IPS DF 19.7 (cell line): Measurements from ENCODE around the gene VPS8.

Experiments used
- DNase-seq: peaks from one replicate; pipeline ENCODE4 v3.0.0-alpha.2; 2013; ENCODE audit warnings: low read depth, low spot score

VPS8 gene

GRCh38 chr3:184784731-184785500 is 27.1 kb upstream of the VPS8 start:
- no peak for DNase-seq

- no peak for DNase-seq
These were observed 26.1 kb upstream of the VPS8 start for GRCh38 chr3:184785890-184786279.

- no peak for DNase-seq
These were observed 25.6 kb upstream of the VPS8 start for GRCh38 chr3:184786280-184786941.

GRCh38 chr3:184788751-184789150 is 23.2 kb upstream of the VPS8 start:
- DNase-seq, result no peak

DNA sequence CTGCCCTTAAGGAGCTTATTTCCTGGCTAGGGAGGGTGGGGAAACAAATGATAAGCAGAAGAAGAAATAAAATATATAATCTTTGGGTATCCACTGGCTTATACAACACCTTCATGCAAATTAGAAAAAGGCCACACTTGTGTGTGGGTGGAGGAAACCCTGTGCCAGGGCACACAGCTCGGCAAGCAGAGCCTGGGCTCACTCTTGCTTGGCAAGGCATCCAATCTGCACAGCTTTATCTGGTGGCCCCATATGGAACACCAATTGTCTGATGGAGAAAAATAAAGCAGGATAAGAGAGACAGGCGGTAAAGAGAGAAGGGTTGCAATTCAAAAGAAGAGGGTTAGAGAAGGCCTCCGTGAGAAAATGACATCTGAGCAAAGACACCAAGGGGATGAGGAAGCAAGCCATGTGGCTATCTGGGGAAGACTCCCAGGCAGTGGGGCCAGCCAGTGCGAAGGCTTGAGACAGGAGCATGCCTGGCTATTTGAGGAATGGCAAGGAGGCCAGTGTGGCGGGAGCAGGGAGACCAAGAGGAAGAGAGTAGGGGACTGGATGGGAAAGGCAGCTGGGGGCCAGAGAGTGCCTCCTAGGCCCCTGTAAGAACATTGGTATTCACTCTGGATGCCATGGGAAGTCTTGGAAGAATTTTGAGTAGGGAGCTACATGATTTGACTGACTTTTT is 22.5 kb upstream of the VPS8 start:
- no peak for DNase-seq

DNA sequence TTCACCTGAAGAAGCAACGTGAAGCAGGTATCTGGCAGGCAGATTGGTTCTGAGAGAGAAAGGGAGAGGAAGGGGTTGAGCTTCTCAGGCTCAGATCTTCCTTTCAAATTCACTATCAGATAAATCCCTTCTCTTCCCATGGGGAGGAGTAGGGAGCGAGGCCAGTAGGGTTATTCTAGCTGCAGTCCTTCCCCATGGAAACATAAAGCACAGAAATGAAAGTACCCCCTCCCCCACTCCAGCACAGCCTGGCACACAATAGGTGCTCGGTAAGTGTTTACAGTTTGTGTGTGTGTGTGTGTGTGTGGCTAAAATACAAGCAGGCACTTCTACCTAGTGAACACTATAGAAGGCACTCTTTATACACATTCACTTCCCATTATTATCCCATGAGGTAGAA is 20.8 kb upstream of the VPS8 start:
- DNase-seq, result no peak

DNA sequence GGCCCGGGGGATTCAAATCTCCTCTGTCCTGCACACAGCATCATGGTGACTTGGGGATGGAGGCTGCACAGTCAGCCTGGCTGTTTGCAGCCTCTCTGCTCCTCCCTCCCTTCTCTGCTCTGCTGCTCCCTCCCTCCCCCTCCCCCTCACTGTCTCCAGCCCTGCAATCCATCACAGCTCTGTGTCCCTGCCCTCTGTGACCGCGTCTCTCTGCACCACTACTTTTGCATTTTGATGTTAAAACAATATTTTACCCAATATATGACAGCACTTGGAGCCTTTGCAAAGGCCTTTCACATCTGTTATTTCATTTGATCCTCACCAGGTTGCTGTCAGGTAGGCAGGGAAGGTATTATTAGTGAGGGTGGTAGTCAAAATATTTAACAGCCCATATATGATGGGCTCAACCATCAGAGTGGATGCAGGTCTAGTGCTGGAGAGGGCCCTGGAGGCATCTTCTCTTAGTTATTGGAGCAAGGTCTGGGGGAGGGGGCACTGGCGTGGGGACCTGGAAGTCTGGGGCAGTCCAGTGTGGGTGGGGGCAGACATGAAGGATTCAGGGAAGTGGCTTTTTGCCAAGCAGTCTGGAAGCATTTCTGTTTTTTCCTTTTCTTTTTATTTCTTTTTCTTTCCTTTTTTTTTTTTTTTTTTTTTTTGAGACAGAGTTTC is 16.3 kb upstream of the VPS8 start:
- DNase-seq, result no peak

DNA sequence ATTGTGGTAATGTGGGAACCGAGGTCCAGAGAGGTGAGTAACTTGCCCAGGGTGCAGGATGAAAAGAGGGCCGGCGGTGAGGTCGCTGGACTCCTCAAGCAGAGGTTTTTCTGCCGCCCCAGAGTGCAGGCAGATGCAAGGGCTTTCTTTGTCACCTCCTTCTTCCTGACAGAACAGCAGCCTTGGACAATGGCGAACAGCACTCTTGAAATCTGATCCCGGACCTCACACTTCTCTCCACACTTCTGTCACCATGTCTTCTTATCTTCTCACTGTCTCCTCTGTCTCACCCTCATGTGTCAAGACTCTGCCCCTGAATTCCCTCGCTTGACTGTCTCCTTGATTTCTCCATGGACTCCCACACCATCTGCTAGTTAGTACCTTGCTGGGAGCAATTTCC is 15.4 kb upstream of the VPS8 start:
- no peak for DNase-seq

- DNase-seq, result no peak
These were observed 15.0 kb upstream of the VPS8 start for GRCh38 chr3:184796954-184797353.

DNA sequence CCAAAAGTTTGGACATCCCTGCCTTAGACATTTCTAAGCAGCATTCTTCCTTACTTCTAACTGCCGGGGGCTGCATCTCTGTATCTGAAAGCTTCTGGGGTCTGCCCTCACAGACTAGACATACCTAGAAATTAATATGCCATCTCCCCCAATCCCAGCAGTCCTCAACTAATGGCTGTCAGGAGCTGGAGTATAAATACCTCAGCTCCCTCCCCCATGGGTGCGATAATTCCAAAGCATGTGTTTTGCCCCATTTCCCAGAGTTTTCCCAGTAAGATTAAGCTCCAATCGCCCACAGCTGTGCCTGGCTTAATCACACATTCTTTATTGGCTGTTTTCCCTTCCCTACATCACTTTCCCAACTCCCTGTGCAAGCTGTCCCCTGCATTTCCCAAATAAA is 13.8 kb upstream of the VPS8 start:
- DNase-seq, result no peak

GRCh38 chr3:184800349-184800930 is 11.5 kb upstream of the VPS8 start:
- no peak for DNase-seq

DNA sequence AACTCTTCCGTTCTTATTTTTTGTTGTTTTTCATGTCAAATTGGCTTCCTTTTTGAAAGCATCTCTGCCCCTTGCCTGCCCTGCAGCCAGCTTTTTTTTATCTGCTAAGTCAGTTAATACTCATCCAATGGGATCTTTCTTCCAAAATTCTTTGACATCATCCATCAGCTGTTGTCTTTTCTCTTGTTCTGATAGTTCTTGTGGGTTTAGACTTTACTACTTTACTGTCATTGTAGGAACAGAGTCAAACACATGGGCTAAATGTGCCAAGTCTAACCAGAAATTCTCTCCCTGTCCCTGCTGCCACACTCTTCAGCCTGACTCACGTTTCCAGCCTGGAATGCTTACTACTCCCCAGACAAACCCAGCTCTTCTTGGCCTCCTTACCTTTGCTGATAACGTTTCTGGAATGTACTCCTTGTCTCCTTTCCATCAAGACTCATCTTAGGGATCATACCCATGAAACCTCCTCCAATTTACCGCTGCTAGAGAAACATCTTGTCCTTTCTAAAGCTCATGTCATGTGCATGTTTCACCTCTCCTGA is 10.7 kb upstream of the VPS8 start:
- DNase-seq, result no peak

- no peak for DNase-seq
These were observed 9.8 kb upstream of the VPS8 start for GRCh38 chr3:184802150-184802549.

DNA sequence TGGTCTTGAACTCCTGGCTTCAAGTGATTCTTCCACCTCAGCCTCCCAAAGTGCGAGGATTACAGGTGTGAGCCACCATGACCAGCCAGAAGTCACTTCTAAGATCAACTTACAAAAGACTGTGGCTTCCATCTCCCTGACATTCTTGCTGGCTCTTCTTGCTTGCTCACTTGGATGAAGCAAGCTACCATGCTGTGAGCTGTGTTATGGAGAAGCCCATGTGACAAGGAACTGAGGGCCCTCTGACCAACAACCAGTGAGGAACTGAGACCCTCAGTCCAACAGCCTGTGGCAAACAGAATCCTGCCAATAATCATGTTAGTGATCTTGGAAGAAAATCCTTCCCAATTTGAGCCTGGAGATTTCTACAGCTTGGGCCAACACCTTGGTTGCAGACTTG is 7.2 kb upstream of the VPS8 start:
- no peak for DNase-seq

GRCh38 chr3:184805351-184806038 is 6.5 kb upstream of the VPS8 start:
- no peak for DNase-seq

DNA sequence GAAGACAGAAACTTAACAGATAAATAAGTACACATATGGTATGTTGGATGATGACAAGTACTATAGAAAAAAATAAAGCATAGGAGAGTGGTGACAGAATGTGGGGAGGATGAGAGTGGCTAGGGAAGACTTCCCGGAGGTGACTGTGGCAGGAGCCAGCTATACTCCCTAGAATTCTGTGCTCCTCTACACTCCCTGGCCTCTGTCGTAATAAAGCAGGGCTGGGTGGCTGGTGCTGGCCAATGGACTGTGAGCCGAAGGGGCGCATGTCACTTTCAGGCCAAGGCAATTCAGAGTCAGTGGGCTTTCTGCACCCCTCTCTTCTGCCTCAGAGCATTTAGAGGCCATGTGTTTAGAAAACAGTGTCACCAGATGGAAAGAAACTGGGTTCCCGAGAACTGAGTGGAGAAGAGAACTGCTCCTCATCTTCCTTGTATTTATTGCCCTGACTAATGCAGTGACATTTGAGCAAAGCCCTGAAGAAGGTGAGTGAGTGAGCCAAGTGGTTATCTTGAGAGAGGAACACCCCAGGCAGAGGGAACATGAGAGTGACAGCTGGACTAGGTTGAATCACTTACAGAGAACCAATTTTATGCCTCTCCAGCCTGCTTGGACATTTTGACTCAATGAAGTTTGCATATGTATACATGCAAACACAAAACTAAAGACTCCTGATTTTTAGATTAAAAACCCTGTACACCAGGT is 5.2 kb upstream of the VPS8 start:
- no peak for DNase-seq

DNA sequence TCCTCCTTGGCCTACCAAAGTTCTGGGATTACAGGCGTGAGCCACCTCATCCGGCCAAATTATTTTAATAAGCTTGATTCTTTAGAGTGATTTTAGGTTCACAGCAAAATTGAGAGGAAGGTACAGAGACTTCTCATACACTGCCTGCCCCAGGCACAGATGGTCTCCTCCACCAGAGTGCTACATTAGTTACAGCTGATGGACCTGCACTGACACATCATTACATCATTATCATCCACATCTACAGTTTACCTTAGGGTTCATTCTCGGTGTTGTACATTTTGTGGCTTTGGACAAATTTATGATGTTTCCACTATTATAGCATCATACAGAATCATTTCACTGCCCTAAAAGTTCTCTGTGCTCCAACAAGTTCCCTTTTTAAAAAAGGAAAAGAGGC is 4.4 kb upstream of the VPS8 start:
- DNase-seq, result no peak

DNA sequence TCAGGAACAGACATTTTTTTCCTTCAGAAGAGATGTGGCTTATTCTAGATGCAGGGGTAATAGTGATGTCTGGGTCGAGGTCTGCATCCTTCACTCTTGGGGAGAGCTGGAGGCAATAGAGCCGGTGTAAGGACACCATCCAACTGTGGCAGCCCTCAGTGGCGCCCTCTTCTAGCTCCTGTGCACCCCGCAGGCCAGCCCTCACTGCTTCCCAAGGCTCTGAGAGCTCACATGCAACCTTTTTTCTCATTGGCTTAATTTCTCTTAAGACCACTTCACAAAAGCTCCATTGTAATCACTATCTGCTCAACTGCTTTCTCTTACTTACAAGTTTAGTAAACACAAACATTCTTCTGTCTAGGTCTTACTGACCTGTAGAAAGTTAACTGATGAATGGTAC is 3.9 kb upstream of the VPS8 start:
- no peak for DNase-seq

GRCh38 chr3:184810146-184810545 is 1.8 kb upstream of the VPS8 start:
- DNase-seq, result no peak

DNA sequence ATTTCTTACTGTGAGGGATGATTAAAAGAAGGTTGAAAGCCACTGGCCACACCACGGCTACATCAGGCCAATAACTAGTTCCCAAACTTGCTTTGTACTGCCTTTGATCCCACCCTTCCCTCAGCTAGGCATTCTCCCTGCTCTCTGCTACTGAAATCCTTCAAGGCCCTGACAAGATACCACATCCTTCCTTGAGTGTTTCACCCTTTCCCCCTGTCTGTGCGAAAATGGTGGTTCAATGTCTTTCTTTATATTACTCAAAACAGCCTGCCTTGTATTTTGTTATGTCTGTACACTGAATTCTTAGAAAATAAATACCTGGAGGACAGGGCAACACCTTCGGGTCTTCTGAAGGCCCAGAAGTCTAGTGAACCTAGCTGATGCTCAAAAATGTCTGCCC is 932 bp upstream of the VPS8 start:
- no peak for DNase-seq

DNA sequence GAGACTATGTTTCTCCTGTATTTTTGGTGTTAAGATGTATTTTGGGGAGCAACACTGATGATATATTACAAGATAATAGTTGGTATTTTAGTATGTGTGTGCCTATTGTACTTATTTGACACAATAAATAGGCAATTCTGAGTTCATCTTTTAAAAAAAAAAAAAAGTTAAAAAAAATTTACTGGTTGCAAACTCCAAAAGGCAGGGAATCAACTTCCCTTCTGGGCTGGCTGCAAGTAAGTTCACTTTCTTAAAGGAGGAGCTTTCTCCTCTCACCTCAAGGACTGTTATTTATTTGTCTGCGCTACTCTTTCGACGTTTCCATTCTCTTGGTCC is 335 bp upstream of the VPS8 start:
- DNase-seq, result no peak
